GM11168 (cell line): ENCODE results near the gene CRYBG1.
"Not testable (repeated sequence)": the region's sequence is repeated elsewhere in the genome, so short reads cannot be mapped to it uniquely, and the experiment has no call there.

Experiments used
- in situ Hi-C: fragments of 300-500 bp; cut with MboI; formaldehyde crosslinking; loops from one replicate; pipeline ENCODE4 v1.12.0; 2022; ENCODE audit warnings: low sequenced_read_pairs; ENCODE audit not compliant: unreplicated experiment

Gene CRYBG1

GRCh38 chr6:106561686-106562405 lies 201.3 kb downstream of the CRYBG1 start:
- in situ Hi-C loops = loop anchor here (10.0 kb wide), 1 partner anchor 197 kb away; the partner anchor contains the start of gene CRYBG1

GRCh38 chr6:106563614-106564013 lies 203.1 kb downstream of the CRYBG1 start:
- in situ Hi-C loops = loop anchor here (10.0 kb wide), 1 partner anchor 199 kb away; the partner anchor contains the start of gene CRYBG1

- in situ Hi-C loops = loop anchor here (10.0 kb wide), 1 partner anchor 200 kb away; the partner anchor contains the start of gene CRYBG1
Measured at GRCh38 chr6:106564476-106564875, 204.0 kb downstream of the CRYBG1 start.

GRCh38 chr6:106568530-106568929 lies 208.0 kb downstream of the CRYBG1 start:
- in situ Hi-C loops = loop anchor here (5.0 to 10.0 kb wide), 2 partner anchors 116 to 204 kb away; partner anchors contain the start of gene CRYBG1

- in situ Hi-C loops = loop anchor here (5.0 to 10.0 kb wide), 2 partner anchors 117 to 205 kb away; partner anchors contain the start of gene CRYBG1
Measured at GRCh38 chr6:106569428-106569827, 208.9 kb downstream of the CRYBG1 start.

- in situ Hi-C loops = no loop called here
Measured at GRCh38 chr6:106572436-106572835, 211.9 kb downstream of the CRYBG1 start.

GRCh38 chr6:106572875-106573585 lies 212.5 kb downstream of the CRYBG1 start:
- in situ Hi-C loops = no loop called here

- in situ Hi-C loops = no loop called here
Measured at GRCh38 chr6:106574741-106575458, 214.4 kb downstream of the CRYBG1 start.

GRCh38 chr6:106579281-106579680 lies 218.8 kb downstream of the CRYBG1 start:
- in situ Hi-C loops = no loop called here

GRCh38 chr6:106581468-106581867 lies 221.0 kb downstream of the CRYBG1 start:
- in situ Hi-C loops = no loop called here

GRCh38 chr6:106586815-106587415 lies 226.4 kb downstream of the CRYBG1 start:
- in situ Hi-C loops = no loop called here

- in situ Hi-C loops = not testable (repeated sequence)
Measured at GRCh38 chr6:106588937-106589336, 228.4 kb downstream of the CRYBG1 start.

GRCh38 chr6:106591111-106591825 lies 230.8 kb downstream of the CRYBG1 start:
- in situ Hi-C loops = no loop called here

- in situ Hi-C loops = loop anchor here (5.0 kb wide), 1 partner anchor 383 kb away; no protein-coding TSS in a partner anchor
Measured at GRCh38 chr6:106599440-106599839, 238.9 kb downstream of the CRYBG1 start.

GRCh38 chr6:106600329-106600728 lies 239.8 kb downstream of the CRYBG1 start:
- in situ Hi-C loops = no loop called here

- in situ Hi-C loops = no loop called here
Measured at GRCh38 chr6:106608080-106608668, 247.7 kb downstream of the CRYBG1 start.

GRCh38 chr6:106609699-106610098 lies 249.2 kb downstream of the CRYBG1 start:
- in situ Hi-C loops = no loop called here

- in situ Hi-C loops = no loop called here
Measured at GRCh38 chr6:106611030-106611429, 250.5 kb downstream of the CRYBG1 start.
